ENCODE results near the gene CENPV. TPM values are rescaled to one million over a fixed set of nuclear protein-coding genes. Genes with fewer than 3 reads are reported as not detected.

Gene CENPV
- total RNA-seq, 1 donor from 2014 or later = 44.0 TPM

- no peak for DNase-seq (ENCODE audit: low spot score)
Observed at GRCh38 chr17:16361874-16362273, 8.6 kb upstream of the CENPV start.

- DNase-seq (ENCODE audit: low spot score) = no peak
Observed at GRCh38 chr17:16358394-16358793, 5.1 kb upstream of the CENPV start.

GRCh38 chr17:16354585-16354984 is 1.3 kb upstream of the CENPV start:
- DNase-seq (ENCODE audit: low spot score) = no peak

GRCh38 chr17:16352667-16353316 is 477 bp downstream of the CENPV start:
- peak; percentile 46 for DNase-seq (ENCODE audit: low spot score)

- DNase-seq (ENCODE audit: low spot score) = no peak
Observed at GRCh38 chr17:16352303-16352666, 984 bp downstream of the CENPV start.

GRCh38 chr17:16351831-16352230 is 1.4 kb downstream of the CENPV start:
- DNase-seq (ENCODE audit: low spot score) = no peak

- no peak for DNase-seq (ENCODE audit: low spot score)
Observed at GRCh38 chr17:16349431-16349830, 3.8 kb downstream of the CENPV start.

- no peak for DNase-seq (ENCODE audit: low spot score)
Observed at GRCh38 chr17:16348586-16348985, 4.7 kb downstream of the CENPV start.

- DNase-seq (ENCODE audit: low spot score) = no peak
Observed at GRCh38 chr17:16346721-16347271, 6.5 kb downstream of the CENPV start.

- DNase-seq (ENCODE audit: low spot score) = no peak
Observed at GRCh38 chr17:16345565-16345964, 7.7 kb downstream of the CENPV start.

- no peak for DNase-seq (ENCODE audit: low spot score)
Observed at GRCh38 chr17:16343569-16343968, 9.7 kb downstream of the CENPV start.

GRCh38 chr17:16342979-16343378 is 10.3 kb downstream of the CENPV start:
- DNase-seq (ENCODE audit: low spot score) = no peak

GRCh38 chr17:16339959-16340358 is 13.3 kb downstream of the CENPV start:
- no peak for DNase-seq (ENCODE audit: low spot score)

GRCh38 chr17:16339402-16339801 is 13.9 kb downstream of the CENPV start:
- DNase-seq (ENCODE audit: low spot score) = no peak

GRCh38 chr17:16338391-16338790 is 14.9 kb downstream of the CENPV start:
- DNase-seq (ENCODE audit: low spot score) = no peak

GRCh38 chr17:16329519-16330271 is 23.6 kb downstream of the CENPV start:
- DNase-seq (ENCODE audit: low spot score) = peak; percentile 51

- no peak for DNase-seq (ENCODE audit: low spot score)
Observed at GRCh38 chr17:16328997-16329396, 24.3 kb downstream of the CENPV start.

- DNase-seq (ENCODE audit: low spot score) = no peak
Observed at GRCh38 chr17:16327018-16327417, 26.3 kb downstream of the CENPV start.

GRCh38 chr17:16325964-16326363 is 27.3 kb downstream of the CENPV start:
- DNase-seq (ENCODE audit: low spot score) = no peak

GRCh38 chr17:16322636-16323035 is 30.6 kb downstream of the CENPV start:
- DNase-seq (ENCODE audit: low spot score) = no peak

- no peak for DNase-seq (ENCODE audit: low spot score)
Observed at GRCh38 chr17:16319969-16320368, 33.3 kb downstream of the CENPV start.

GRCh38 chr17:16314859-16315258 is 38.4 kb downstream of the CENPV start:
- no peak for DNase-seq (ENCODE audit: low spot score)

GRCh38 chr17:16314189-16314588 is 39.1 kb downstream of the CENPV start:
- no peak for DNase-seq (ENCODE audit: low spot score)
